Measurements from ENCODE around the gene AMH.
A peak's percentile ranks its signal among the peaks of the same experiment; 100 is the strongest.

AMH gene

DNA sequence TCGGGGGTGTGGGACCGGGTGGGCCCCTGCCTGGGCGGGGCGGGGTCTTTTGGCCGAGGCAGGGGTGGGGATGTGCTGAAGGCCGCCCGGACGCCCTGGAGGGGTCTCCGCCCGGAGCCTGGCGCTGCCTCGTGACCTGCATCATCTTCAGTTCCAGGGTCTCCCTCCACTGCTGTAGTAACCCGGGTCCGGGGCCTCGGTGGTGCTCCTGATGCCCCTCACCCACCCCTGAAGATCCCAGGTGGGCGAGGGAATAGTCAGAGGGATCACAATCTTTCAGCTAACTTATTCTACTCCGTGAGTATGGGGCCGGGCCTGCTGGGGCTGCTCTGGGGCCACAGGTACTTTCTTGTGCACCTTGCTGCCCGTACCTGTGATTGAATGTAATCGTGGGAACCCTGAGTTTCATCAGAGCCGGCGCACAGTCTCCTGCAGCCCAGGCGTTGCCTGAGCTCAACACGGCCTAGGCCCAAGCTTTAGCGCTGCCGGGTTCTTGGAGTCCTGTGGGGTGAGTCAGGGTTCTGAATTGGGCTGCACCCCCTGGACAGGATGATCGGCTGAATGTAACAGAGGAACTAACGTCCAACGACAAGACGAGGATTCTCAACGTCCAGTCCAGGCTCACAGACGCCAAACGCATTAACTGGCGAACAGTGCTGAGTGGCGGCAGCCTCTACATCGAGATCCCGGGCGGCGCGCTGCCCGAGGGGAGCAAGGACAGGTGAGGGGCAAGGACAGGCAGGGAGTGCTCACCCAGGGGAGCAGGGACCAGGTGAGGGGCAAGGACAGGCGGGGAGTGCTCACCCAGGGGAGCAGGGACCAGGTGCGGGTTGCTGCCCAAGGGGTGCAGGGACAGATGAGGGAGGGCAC lies 22.3 kb downstream of the AMH start:
- Histone ChIP-seq H3K79me2 (ENCODE audit: control insufficient read depth, insufficient read depth, low read length, poor library complexity) (peaks cover 27% of the 10 kb centered on the region), H2BK12ac (ENCODE audit: low read length) (no peak overlapping the region), H2AK5ac (ENCODE audit: low read length) (peak overlapping the region; percentile 27), H2BK120ac (ENCODE audit: insufficient read depth, low read length, poor library complexity) (peak overlapping the region; percentile 44), H4K91ac (ENCODE audit: low read depth, low read length) (peak overlapping the region; percentile 49), H3K18ac (ENCODE audit: low read length) (peak overlapping the region; percentile 45), H3K14ac (ENCODE audit: low read length) (peak overlapping the region; percentile 80), H2BK5ac (ENCODE audit: low read depth, low read length, poor library complexity) (peak overlapping the region; percentile 52), H4K12ac (ENCODE audit: low read depth, low read length) (no peak overlapping the region), H3K36me3 (ENCODE audit: control insufficient read depth in 1 of 2, insufficient read depth in 2 of 2, low read length in 2 of 2) (peaks cover 32 to 37% of the 10 kb centered on the region in 2 experiments), H3K4me1 (ENCODE audit: control insufficient read depth in 1 of 2, insufficient read depth in 2 of 2, low read length in 2 of 2) (peaks cover 12 to 14% of the 10 kb centered on the region in 2 experiments), H2AFZ (ENCODE audit: insufficient read depth, low read length, poor library complexity) (no peak overlapping the region), H3K79me1 (ENCODE audit: low read length) (peaks cover 20% of the 10 kb centered on the region), H3K9me3 (ENCODE audit: insufficient read depth, low read depth, low read length) (no peaks in the 10 kb centered on the region), H3K4me2 (ENCODE audit: low read length) (peak overlapping the region; percentile 73), H4K8ac (ENCODE audit: low read depth, low read length) (peak overlapping the region; percentile 37), H3K23ac (ENCODE audit: low read length) (no peak overlapping the region), H3K27ac (ENCODE audit: low read depth, low read length) (peak overlapping the region; percentile 50), H3K27me3 (ENCODE audit: insufficient read depth, low read length) (no peaks in the 10 kb centered on the region), H3K4me3 (ENCODE audit: low read depth, low read length) (peak overlapping the region; percentile 99), H3K4ac (ENCODE audit: low read depth, low read length) (peak overlapping the region; percentile 92), H3K9ac (ENCODE audit: low read length) (peak overlapping the region; percentile 88)
- DNase-seq: peak in 1 of 2 donors; percentile 60
- no CpG with 5 or more reads among the region's 43 CpGs for WGBS (ENCODE audit: extremely low coverage, insufficient coverage, insufficient read length)

- WGBS (ENCODE audit: extremely low coverage, insufficient coverage, insufficient read length): no CpG with 5 or more reads among the region's 45 CpGs
- H3K79me1 ChIP-seq (ENCODE audit: low read length): peaks cover 20% of the 10 kb centered on the region
These were observed 24.4 kb downstream of the AMH start for GRCh38 chr19:2273356-2274184.

DNA sequence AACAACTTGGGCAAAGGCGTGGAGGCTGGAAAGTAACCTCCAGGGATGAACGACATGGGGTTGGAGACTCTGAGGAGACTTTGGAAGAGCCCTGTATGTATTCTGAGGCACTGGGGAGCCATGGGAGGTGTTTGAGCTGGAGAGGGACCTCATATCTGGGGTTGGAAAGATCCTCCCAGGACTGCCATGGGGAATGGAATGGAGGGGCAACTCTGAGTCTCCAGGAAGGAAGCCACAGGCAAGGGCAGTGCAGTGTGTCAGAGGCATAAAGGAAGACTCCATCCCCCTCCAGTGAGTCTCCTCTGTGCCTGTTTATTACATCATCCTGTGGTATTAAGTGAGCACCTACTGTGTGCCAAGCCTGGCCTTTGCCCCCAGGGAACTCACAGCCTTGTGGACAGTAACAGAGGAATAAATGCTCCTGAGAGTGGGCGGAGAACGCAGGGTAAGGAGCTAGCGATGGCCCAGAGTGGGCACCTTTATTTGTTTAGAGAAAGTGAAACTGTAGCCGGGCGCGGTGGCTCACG lies 25.1 kb downstream of the AMH start:
- no peak overlapping the region for H2AK5ac ChIP-seq (ENCODE audit: low read length)
- WGBS (ENCODE audit: extremely low coverage, insufficient coverage, insufficient read length): no CpG with 5 or more reads among the region's 9 CpGs

More at GRCh38 chr19:2273356-2274184, 24.4 kb downstream of the AMH start:
- H4K8ac ChIP-seq (ENCODE audit: low read depth, low read length): peak overlapping the region; percentile 55
- no peak overlapping the region for H2AFZ ChIP-seq (ENCODE audit: insufficient read depth, low read length, poor library complexity)
- no peaks in the 10 kb centered on the region for H3K27me3 ChIP-seq (ENCODE audit: insufficient read depth, low read length)
- no peak overlapping the region for H3K23ac ChIP-seq (ENCODE audit: low read length)
- H2AK5ac ChIP-seq (ENCODE audit: low read length): no peak overlapping the region
- H3K14ac ChIP-seq (ENCODE audit: low read length): no peak overlapping the region
- peak overlapping the region; percentile 56 for H3K4me2 ChIP-seq (ENCODE audit: low read length)
- peak; percentile 77 to 83 for DNase-seq
- H2BK12ac ChIP-seq (ENCODE audit: low read length): no peak overlapping the region
- peaks cover 32 to 39% of the 10 kb centered on the region in 2 experiments for H3K36me3 ChIP-seq (ENCODE audit: control insufficient read depth in 1 of 2, insufficient read depth in 2 of 2, low read length in 2 of 2)
- peak overlapping the region; percentile 29 for H4K12ac ChIP-seq (ENCODE audit: low read depth, low read length)
- H2BK5ac ChIP-seq (ENCODE audit: low read depth, low read length, poor library complexity): no peak overlapping the region
- H3K4me1 ChIP-seq (ENCODE audit: control insufficient read depth in 1 of 2, insufficient read depth in 2 of 2, low read length in 2 of 2): peaks cover 12 to 14% of the 10 kb centered on the region in 2 experiments
- H3K27ac ChIP-seq (ENCODE audit: low read depth, low read length): peak overlapping the region; percentile 29
- H3K9ac ChIP-seq (ENCODE audit: low read length): no peak overlapping the region
- peak overlapping the region; percentile 54 for H3K18ac ChIP-seq (ENCODE audit: low read length)
- H3K4me3 ChIP-seq (ENCODE audit: low read depth, low read length): no peak overlapping the region
- H3K9me3 ChIP-seq (ENCODE audit: insufficient read depth, low read depth, low read length): no peaks in the 10 kb centered on the region
- H4K91ac ChIP-seq (ENCODE audit: low read depth, low read length): peak overlapping the region; percentile 10
- peaks cover 27% of the 10 kb centered on the region for H3K79me2 ChIP-seq (ENCODE audit: control insufficient read depth, insufficient read depth, low read length, poor library complexity)
- H3K4ac ChIP-seq (ENCODE audit: low read depth, low read length): peak overlapping the region; percentile 49
- no peak overlapping the region for H2BK120ac ChIP-seq (ENCODE audit: insufficient read depth, low read length, poor library complexity)

GRCh38 chr19:2274931-2275535 lies 25.9 kb downstream of the AMH start:
- Histone ChIP-seq H3K4me1 (ENCODE audit: control insufficient read depth in 1 of 2, insufficient read depth in 2 of 2, low read length in 2 of 2) (peaks cover 12 to 14% of the 10 kb centered on the region in 2 experiments), H3K9ac (ENCODE audit: low read length) (no peak overlapping the region), H2AFZ (ENCODE audit: insufficient read depth, low read length, poor library complexity) (no peak overlapping the region), H2BK5ac (ENCODE audit: low read depth, low read length, poor library complexity) (no peak overlapping the region), H3K14ac (ENCODE audit: low read length) (no peak overlapping the region), H3K36me3 (ENCODE audit: control insufficient read depth in 1 of 2, insufficient read depth in 2 of 2, low read length in 2 of 2) (peaks cover 32 to 39% of the 10 kb centered on the region in 2 experiments), H3K79me2 (ENCODE audit: control insufficient read depth, insufficient read depth, low read length, poor library complexity) (peaks cover 21% of the 10 kb centered on the region), H3K4ac (ENCODE audit: low read depth, low read length) (no peak overlapping the region), H3K27me3 (ENCODE audit: insufficient read depth, low read length) (no peaks in the 10 kb centered on the region), H4K91ac (ENCODE audit: low read depth, low read length) (no peak overlapping the region), H3K18ac (ENCODE audit: low read length) (no peak overlapping the region), H2BK120ac (ENCODE audit: insufficient read depth, low read length, poor library complexity) (no peak overlapping the region), H3K4me3 (ENCODE audit: low read depth, low read length) (no peak overlapping the region), H3K23ac (ENCODE audit: low read length) (no peak overlapping the region), H4K12ac (ENCODE audit: low read depth, low read length) (no peak overlapping the region), H4K8ac (ENCODE audit: low read depth, low read length) (no peak overlapping the region), H2AK5ac (ENCODE audit: low read length) (no peak overlapping the region), H3K27ac (ENCODE audit: low read depth, low read length) (peak overlapping the region; percentile 2), H3K79me1 (ENCODE audit: low read length) (peaks cover 12% of the 10 kb centered on the region), H3K4me2 (ENCODE audit: low read length) (no peak overlapping the region), H2BK12ac (ENCODE audit: low read length) (no peak overlapping the region), H3K9me3 (ENCODE audit: insufficient read depth, low read depth, low read length) (no peaks in the 10 kb centered on the region)
- peak in 1 of 2 donors; percentile 69 for DNase-seq
- no CpG with 5 or more reads among the region's 16 CpGs for WGBS (ENCODE audit: extremely low coverage, insufficient coverage, insufficient read length)

More for the DNA sequence above, 25.1 kb downstream of the AMH start:
- Histone ChIP-seq H2AFZ (ENCODE audit: insufficient read depth, low read length, poor library complexity) (no peak overlapping the region), H2BK120ac (ENCODE audit: insufficient read depth, low read length, poor library complexity) (no peak overlapping the region), H3K36me3 (ENCODE audit: control insufficient read depth in 1 of 2, insufficient read depth in 2 of 2, low read length in 2 of 2) (peaks cover 32 to 39% of the 10 kb centered on the region in 2 experiments), H2BK5ac (ENCODE audit: low read depth, low read length, poor library complexity) (no peak overlapping the region), H3K79me1 (ENCODE audit: low read length) (peaks cover 18% of the 10 kb centered on the region), H3K14ac (ENCODE audit: low read length) (no peak overlapping the region), H3K79me2 (ENCODE audit: control insufficient read depth, insufficient read depth, low read length, poor library complexity) (peaks cover 27% of the 10 kb centered on the region), H3K4me1 (ENCODE audit: control insufficient read depth in 1 of 2, insufficient read depth in 2 of 2, low read length in 2 of 2) (peaks cover 12 to 14% of the 10 kb centered on the region in 2 experiments), H4K8ac (ENCODE audit: low read depth, low read length) (peak overlapping the region; percentile 55), H2BK12ac (ENCODE audit: low read length) (no peak overlapping the region), H3K18ac (ENCODE audit: low read length) (peak overlapping the region; percentile 54), H3K4me3 (ENCODE audit: low read depth, low read length) (no peak overlapping the region), H3K4me2 (ENCODE audit: low read length) (peak overlapping the region; percentile 33), H3K27ac (ENCODE audit: low read depth, low read length) (peak overlapping the region; percentile 29), H3K9ac (ENCODE audit: low read length) (peak overlapping the region; percentile 36), H4K91ac (ENCODE audit: low read depth, low read length) (no peak overlapping the region), H3K27me3 (ENCODE audit: insufficient read depth, low read length) (no peaks in the 10 kb centered on the region), H3K4ac (ENCODE audit: low read depth, low read length) (peak overlapping the region; percentile 47), H3K23ac (ENCODE audit: low read length) (no peak overlapping the region), H3K9me3 (ENCODE audit: insufficient read depth, low read depth, low read length) (no peaks in the 10 kb centered on the region), H4K12ac (ENCODE audit: low read depth, low read length) (no peak overlapping the region)
- DNase-seq: no peak
